ENCODE results near the gene AMH.
A peak's percentile ranks its signal among the peaks of the same experiment; 100 is the strongest.
"Not testable (repeated sequence)": the region's sequence is repeated elsewhere in the genome, so short reads cannot be mapped to it uniquely, and the experiment has no call there.

The AMH gene

GRCh38 chr19:2249010-2249866 lies at the start of gene AMH:
TSS of gene AMH (plus strand) at chr19:2249323. CDS start at chr19:2249333, 10 bp downstream.
- DNase-seq, result no peak

DNA sequence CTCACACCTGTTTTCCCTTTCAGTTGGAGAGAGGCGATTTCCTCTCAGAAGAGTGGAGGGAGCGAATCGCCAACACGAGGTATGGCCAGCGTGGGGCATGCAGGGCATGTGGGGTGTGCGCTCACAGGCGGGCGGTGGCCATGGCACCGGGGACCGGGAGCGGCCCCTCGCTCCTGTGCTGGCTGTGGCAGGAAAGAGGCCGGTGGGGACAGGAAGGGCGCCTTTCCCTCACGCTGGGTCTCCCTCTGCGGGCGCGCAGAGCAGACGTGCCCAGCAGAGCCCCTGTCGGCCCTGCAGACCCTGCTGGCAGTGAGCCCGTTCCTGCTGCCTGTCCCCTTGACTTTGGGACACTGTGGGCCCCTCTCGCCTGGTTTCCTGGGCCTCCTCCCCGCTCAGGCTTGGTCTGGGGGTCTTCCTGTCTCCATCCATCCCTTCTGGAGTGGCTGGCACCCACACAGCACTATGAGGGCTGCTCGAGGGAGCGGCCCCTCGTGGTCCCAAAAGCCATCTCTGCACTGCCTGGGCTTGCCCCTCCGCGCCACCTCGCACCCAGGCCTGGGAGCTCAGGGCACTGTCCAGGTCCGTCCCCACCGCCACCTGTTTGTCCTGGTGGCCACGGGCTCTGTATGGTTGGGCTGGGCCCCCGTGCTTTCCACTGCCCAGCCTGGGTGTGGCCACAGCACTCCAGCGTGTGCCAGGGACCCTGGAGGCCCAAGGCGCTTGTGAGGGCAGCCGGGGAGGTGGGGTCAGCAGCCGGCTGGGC lies 49.1 kb upstream of the AMH start:
- no peak for DNase-seq

- DNase-seq, result not testable (repeated sequence)
Observed at GRCh38 chr19:2200624-2201294, 48.4 kb upstream of the AMH start.

DNA sequence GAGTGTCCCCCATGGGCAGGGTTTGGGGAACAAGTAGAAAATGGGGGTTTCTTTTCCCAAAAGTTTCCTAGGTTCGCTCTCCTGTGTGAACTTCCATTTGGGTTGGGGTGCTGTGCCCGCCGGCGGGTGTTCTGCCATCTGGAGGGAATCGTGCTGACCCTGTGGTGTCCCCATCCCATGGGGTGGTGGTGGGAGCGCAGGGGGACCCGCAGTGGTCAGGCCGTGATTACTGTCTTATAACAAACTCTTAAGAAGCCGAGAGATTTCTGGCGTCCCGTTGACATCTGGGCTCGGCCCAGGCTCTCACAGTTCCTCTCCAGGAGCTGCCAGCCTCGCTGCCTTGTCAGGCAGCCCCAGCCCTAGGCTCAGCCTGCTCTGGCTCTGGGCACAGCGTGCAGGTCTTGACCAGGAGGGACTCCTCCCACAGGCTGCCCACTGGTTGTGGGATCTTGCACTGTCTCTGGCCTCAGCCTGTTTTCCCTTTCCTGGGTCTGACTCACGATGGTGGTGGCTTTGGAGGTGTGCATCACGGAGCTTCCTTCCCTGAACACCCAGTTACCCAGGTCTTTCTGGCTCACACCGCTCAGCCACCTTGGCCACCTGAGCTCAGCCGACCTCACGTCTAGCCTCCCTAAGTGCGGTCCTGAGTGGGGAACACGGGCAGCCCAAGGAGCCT lies 47.5 kb upstream of the AMH start:
- no peak for DNase-seq

DNA sequence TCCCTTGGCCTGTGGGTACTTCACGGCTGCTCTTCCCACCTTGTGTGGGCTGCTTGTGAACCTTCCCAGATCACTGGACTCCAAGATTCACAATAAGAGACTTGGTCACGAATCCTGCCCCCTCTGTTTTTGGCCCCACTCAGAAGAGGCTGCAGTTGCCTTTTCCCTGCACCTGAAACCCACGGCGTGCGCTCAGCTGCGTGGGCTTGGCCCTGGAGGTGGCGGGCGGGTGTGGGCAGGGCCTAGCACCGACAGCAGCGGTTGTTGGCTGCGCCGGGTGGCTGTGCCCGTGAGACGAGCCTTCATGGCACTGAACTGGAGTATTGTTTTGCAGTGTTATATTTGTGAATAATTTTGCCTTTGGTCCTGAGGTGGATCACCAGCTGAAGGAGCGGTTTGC lies 46.8 kb upstream of the AMH start:
- DNase-seq, result no peak

DNA sequence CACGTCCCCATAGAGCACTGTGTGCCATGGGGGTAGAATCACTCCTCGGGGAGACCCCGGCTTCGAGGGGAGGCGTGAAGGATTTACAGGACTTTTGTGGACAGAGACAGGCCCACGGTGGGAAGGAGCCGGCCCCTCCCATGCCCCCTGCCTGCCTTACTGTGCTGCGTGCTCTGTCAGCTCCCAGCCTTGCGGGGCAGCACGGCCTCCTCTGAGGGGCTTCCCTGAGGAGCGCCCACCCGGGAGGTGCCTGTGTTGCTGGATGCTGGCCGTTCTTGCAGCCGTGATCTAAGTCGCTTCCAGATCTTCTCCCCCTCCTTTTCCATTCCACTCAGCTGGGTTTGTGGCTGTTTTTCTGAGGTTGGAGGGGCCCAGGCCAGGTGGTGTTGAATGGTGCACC lies 42.1 kb upstream of the AMH start:
- no peak for DNase-seq

GRCh38 chr19:2207991-2208860 lies 40.9 kb upstream of the AMH start:
- no peak for DNase-seq

DNA sequence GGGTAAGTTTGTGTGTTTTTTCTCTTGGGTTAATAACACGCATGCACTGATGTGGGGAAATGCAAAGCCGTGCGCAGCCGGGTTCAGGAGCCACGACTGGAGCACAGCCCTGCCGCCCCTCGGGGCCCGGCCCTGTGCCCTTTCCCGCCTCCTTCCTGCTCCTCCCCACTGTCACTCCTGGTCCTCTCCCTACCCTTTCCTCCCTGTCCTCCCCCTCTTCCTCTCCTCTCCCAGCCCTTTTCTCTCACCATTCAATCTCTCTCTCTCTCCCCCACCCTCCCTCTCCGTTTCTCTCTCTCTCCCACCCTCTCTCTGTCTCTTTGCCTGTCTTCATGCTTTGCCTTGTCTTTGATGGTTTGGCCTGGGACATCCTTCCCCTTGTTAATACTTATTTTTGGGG lies 40.1 kb upstream of the AMH start:
- DNase-seq, result no peak

- DNase-seq, result no peak
Observed at GRCh38 chr19:2209408-2209807, 39.7 kb upstream of the AMH start.

- no peak for DNase-seq
Observed at GRCh38 chr19:2210206-2210605, 38.9 kb upstream of the AMH start.

- no peak for DNase-seq
Observed at GRCh38 chr19:2210987-2211740, 38.0 kb upstream of the AMH start.

DNA sequence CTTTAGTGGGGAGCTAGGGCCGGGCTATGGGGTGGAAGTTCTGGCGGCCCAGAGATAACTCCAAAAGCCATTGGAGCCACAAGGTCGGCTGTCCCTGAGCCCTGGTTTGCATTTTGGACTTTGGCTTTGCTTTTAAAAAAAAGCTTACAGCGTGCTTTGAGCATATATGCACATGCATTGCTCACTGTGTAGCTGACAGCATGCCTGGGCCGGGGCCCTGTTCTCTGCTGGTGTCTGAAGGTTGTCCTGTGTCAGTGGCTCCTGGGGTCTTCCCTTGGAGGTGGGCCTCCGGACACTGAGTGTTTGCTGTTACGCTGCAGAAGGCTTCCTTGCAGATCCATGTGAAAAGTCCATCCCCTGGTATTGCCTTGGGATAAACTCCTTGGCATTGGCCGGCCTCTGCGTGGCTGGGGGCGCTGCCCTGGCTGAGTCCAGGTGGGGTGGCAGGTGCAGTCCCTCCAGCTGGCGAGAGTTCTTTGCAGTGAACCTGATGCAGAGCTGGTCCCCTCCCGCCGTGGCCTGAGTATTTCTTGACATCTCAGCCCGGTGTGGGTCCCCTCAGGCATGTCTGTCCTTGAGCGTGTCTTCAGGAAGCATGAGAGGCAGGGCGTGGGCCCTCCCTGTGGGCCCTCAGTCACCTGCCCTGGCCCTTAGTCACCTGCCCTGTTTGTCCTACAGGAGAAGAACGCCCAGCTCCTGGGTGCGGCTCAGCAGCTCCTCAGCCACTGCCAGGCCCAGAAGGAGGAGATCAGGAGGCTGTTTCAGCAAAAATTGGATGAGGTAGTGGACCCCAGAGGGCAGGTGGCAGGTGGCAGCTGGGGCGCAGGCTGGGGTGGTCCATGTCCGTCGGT lies 36.0 kb upstream of the AMH start:
- DNase-seq, result no peak

GRCh38 chr19:2213799-2214198 lies 35.3 kb upstream of the AMH start:
- DNase-seq, result no peak

GRCh38 chr19:2214251-2214650 lies 34.9 kb upstream of the AMH start:
- no peak for DNase-seq

DNA sequence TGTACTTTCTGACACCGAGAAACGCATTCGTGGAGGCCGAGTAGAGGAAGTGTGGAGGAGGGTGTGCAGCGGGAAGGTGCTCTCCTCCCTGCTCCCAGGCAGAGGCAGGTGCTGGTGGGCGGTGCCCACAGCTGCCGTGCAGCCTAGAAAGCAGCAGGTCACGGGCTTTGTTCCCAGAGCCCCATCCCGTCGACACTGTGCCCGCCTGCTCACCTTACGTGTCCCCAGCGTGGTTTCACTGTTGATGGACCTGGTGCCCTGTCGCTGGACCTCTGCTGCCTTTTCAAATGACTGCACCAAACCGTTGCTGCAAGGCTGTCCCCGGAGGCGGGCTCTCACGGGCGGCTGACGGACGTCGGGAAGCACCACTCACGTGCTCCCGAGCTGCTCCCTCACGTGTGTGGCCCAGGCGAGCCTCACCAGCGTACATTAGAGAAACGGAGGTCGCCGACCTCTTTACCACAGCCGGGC lies 33.8 kb upstream of the AMH start:
- DNase-seq, result peak in 1 of 4 experiments; percentile 47

GRCh38 chr19:2216361-2217225 lies 32.5 kb upstream of the AMH start:
- DNase-seq, result no peak

DNA sequence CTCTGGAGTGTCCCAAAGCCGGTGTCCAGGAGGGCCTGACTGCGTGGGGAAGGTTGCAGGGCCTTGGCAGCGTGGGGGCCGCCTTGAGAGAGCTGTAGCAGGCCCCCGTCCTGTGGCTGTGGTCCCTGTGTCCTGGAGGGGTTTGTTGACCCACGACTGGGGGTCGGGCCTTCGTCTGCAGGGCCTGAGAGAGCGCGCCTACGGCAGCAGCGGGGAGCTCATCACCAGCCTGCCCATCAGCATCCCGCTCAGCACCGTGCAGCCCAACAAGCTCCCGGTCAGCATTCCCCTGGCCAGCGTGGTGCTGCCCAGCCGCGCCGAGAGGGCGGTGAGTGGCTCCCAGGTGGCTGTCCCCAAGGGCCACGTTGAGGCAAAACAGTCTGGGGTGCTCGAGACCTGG lies 31.5 kb upstream of the AMH start:
- DNase-seq, result no peak

DNA sequence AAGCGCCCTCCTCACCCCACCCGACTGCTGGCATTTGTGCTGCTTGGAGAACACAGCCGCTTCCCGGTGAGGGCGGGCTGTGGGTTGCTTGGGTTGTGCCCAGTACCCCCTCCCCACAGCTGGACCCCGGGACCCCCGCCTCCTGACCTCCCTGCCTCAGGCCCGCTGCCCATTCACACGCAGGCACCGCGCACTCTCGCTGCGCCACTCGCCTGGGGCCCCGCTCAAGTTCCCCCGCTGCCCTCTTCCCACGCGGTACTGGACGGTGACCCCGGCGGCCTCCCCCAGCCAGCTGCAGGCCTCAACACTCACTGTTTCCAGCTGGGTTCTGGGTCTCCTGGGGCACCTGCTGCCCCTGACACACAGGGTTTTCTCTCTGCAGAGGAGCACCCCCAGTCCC lies 29.4 kb upstream of the AMH start:
- no peak for DNase-seq

DNA sequence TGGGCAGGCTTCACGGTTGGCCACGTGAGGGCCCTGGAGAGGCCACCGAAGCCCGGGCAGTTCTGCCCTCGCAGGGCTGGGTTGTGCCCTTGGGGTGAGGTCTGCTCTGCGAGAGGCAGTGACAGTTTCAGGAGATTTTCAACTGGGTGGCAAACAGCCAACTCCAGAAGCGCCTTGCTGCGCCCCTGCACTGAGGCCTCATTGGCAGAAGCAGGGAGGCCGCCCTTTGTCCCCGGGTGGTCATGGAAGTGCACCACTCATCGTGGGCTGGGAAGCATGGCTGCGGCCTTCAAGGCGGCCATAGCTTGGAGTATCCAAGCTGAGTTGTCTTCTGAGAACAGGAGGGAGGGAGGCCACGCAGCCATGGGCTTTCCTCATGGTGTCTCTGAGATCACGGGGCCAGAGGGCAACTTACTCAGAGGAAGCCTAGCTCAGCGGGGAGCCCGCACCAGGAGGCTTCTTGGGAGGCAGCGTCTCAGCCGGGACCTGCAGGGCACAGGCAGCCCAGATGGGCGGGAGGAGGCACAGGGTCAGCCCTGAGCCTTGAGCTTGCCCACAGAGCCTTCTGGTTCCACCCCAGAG lies 27.8 kb upstream of the AMH start:
- DNase-seq, result no peak

Measured in activated naive CD4-positive, alpha-beta T cell (primary cell).